Tibial nerve (tissue), 4 donors: ENCODE measurements around the gene BCAN.

Experiments used
- CTCF ChIP-seq, 5 experiments: fragments of 200-600 bp in 3 of 5; fragments of 450-650 bp in 2 of 5; sonication (generic) in 3 of 5; IDR thresholded peaks; one replicate each; pipeline ENCODE4 v1.5.1; 2016 to 2019; ENCODE audit warnings: antibody characterized with exemption in 5 of 5, mild to moderate bottlenecking in 3 of 5, moderate library complexity in 2 of 5
- EP300 ChIP-seq, 2 donors: sonication (generic); formaldehyde crosslinking; IDR thresholded peaks; one replicate each; pipeline ENCODE4 v1.6.1; 2017; ENCODE audit warnings: antibody characterized with exemption in 2 of 2, mild to moderate bottlenecking in 1 of 2
- POLR2A ChIP-seq, 2 donors: fragments of 450-650 bp; IDR thresholded peaks; one replicate each; pipeline ENCODE4 v1.6.1; 2017; ENCODE audit warnings: antibody characterized with exemption in 2 of 2, mild to moderate bottlenecking in 2 of 2, moderate library complexity in 2 of 2

- TF ChIP-seq POLR2A (IDR thresholded peaks at IDR 0.05) (no peak), CTCF (IDR thresholded peaks at IDR 0.05) (no peak), EP300 (IDR thresholded peaks at IDR 0.05) (no peak)
These were observed 43.0 kb upstream of the BCAN start for GRCh38 chr1:156598731-156599432.
